IMR-90 (cell line): ENCODE results near the gene ARHGAP15. TPM values are rescaled to one million over a fixed set of nuclear protein-coding genes. Genes with fewer than 3 reads are reported as not detected.

Experiments
- ATAC-seq: fragments of 200-7000 bp; cut with Tn5 transposase; 2 replicates; pipeline ENCODE4 v1.9.1; 2020; ENCODE audit warnings: low read depth, mild to moderate bottlenecking, moderate library complexity
- BruUV-seq: library from RNA; stranded (reverse); fragments of 400-500 nt; replicated peaks from 2 replicates; lab custom pipeline; 2021; lab: Mats Ljungman, UMichigan
- CTCF ChIA-PET: fragments of 300-600 bp; formaldehyde crosslinking; extraction: SDS; loops from one replicate; lab custom pipeline; 2021; ENCODE audit warnings: antibody characterized with exemption; lab: Yijun Ruan, JAX
- POLR2A ChIA-PET: fragments of 300-600 bp; sonication (Branson Sonifier 250); formaldehyde crosslinking; loops from one replicate; lab custom pipeline; 2022; ENCODE audit warnings: antibody characterized with exemption; ENCODE audit not compliant: unreplicated experiment; lab: Charles Lee
- DNase-seq: peaks from one replicate; pipeline ENCODE4 v3.0.0; 2013
- H2AFZ ChIP-seq: replicated peaks from 2 replicates; pipeline ENCODE3; 2013; ENCODE audit warnings: low read length, mild to moderate bottlenecking; ENCODE audit not compliant: poor library complexity
- H2AK5ac ChIP-seq: 2 replicates; pipeline ENCODE4 v1.6.1; 2013; ENCODE audit warnings: low read depth, low read length, inconsistent platforms
- H2AK9ac ChIP-seq: replicated peaks from 2 replicates; pipeline ENCODE3; 2013; ENCODE audit warnings: mild to moderate bottlenecking, low read depth, low read length, moderate library complexity; ENCODE audit not compliant: poor library complexity
- H2BK120ac ChIP-seq: 2 replicates; pipeline ENCODE4 v1.6.1; 2013; ENCODE audit warnings: low read depth, low read length, inconsistent platforms
- H2BK15ac ChIP-seq: 3 replicates; pipeline ENCODE4 v1.6.1; 2013; ENCODE audit warnings: low read depth, low read length, inconsistent platforms
- H2BK20ac ChIP-seq: 2 replicates; pipeline ENCODE4 v1.6.1; 2013; ENCODE audit warnings: low read depth, mild to moderate bottlenecking, inconsistent platforms, low read length, moderate library complexity
- H2BK5ac ChIP-seq: 2 replicates; pipeline ENCODE4 v1.6.1; 2013; ENCODE audit warnings: mild to moderate bottlenecking, low read depth, low read length, inconsistent platforms; ENCODE audit not compliant: poor library complexity, severe bottlenecking
- H3K14ac ChIP-seq: replicated peaks from 2 replicates; pipeline ENCODE4 v1.6.1; 2013; ENCODE audit warnings: low read depth, low read length, inconsistent platforms
- H3K18ac ChIP-seq: 2 replicates; pipeline ENCODE4 v1.6.1; 2013; ENCODE audit warnings: low read depth, low read length, control low read depth
- H3K23ac ChIP-seq: 2 replicates; pipeline ENCODE4 v1.6.1; 2013; ENCODE audit warnings: low read depth, low read length, inconsistent platforms
- H3K27ac ChIP-seq: 2 replicates; pipeline ENCODE4 v1.5.1; 2013; ENCODE audit warnings: mild to moderate bottlenecking, control low read depth, low read length; ENCODE audit not compliant: insufficient read depth
- H3K27me3 ChIP-seq: 2 replicates; pipeline ENCODE4 v1.6.1; 2013; ENCODE audit warnings: low read length; ENCODE audit not compliant: control insufficient read depth, insufficient read depth
- H3K36me3 ChIP-seq: 2 replicates; pipeline ENCODE4 v1.6.1; 2013; ENCODE audit warnings: low read length, mixed read lengths; ENCODE audit not compliant: control insufficient read depth, insufficient read depth
- H3K4ac ChIP-seq: 2 replicates; pipeline ENCODE4 v1.6.1; 2013; ENCODE audit warnings: low read depth, low read length, inconsistent platforms
- H3K4me1 ChIP-seq: 2 replicates; pipeline ENCODE4 v1.6.1; 2013; ENCODE audit warnings: low read length, mixed read lengths; ENCODE audit not compliant: control insufficient read depth, insufficient read depth
- H3K4me2 ChIP-seq: 2 replicates; pipeline ENCODE4 v1.6.1; 2013; ENCODE audit warnings: low read depth, mild to moderate bottlenecking, control low read depth, low read length, moderate library complexity
- H3K4me3 ChIP-seq: 2 replicates; pipeline ENCODE4 v1.5.1; 2013; ENCODE audit warnings: low read depth, mild to moderate bottlenecking, control low read depth, low read length, moderate library complexity; ENCODE audit not compliant: insufficient read depth
- H3K56ac ChIP-seq: 2 replicates; pipeline ENCODE4 v1.6.1; 2013; ENCODE audit warnings: low read length, inconsistent platforms; ENCODE audit not compliant: insufficient read depth; ENCODE audit errors: extremely low read depth
- H3K79me1 ChIP-seq, 2 experiments: 2 replicates each; pipeline ENCODE4 v1.6.1; 2013; ENCODE audit warnings: low read length in 2 of 2, inconsistent platforms in 1 of 2, low read depth in 1 of 2
- H3K9ac ChIP-seq: 2 replicates; pipeline ENCODE4 v1.6.1; 2013; ENCODE audit warnings: low read depth, low read length, control low read depth
- H3K9me1 ChIP-seq: 2 replicates; pipeline ENCODE4 v1.6.1; 2013; ENCODE audit warnings: low read length, inconsistent platforms; ENCODE audit not compliant: insufficient read depth
- H3K9me3 ChIP-seq: 2 replicates; pipeline ENCODE4 v1.6.1; 2013; ENCODE audit warnings: low read length; ENCODE audit not compliant: control insufficient read depth, insufficient read depth
- H4K20me1 ChIP-seq: 2 replicates; pipeline ENCODE4 v1.6.1; 2013; ENCODE audit warnings: low read length, inconsistent platforms; ENCODE audit not compliant: insufficient read depth
- H4K5ac ChIP-seq: 2 replicates; pipeline ENCODE4 v1.6.1; 2013; ENCODE audit warnings: mild to moderate bottlenecking, low read depth, low read length, control low read depth
- H4K8ac ChIP-seq, 2 experiments: 2 replicates each; pipeline ENCODE4 v1.6.1; 2013; ENCODE audit warnings: low read depth in 2 of 2, low read length in 2 of 2, control low read depth in 1 of 2, inconsistent platforms in 1 of 2
- H4K91ac ChIP-seq: 2 replicates; pipeline ENCODE4 v1.6.1; 2013; ENCODE audit warnings: low read depth, low read length, inconsistent platforms; ENCODE audit not compliant: insufficient read depth
- BHLHE40 ChIP-seq: fragments of 150-350 bp; IDR thresholded peaks from 2 replicates; pipeline ENCODE4 v1.6.1; 2016; ENCODE audit warnings: mild to moderate bottlenecking, low read depth, low read length
- CEBPB ChIP-seq: IDR thresholded peaks from 2 replicates; pipeline ENCODE4 v1.6.1; 2012; ENCODE audit warnings: low read depth, low read length, improper control_type of control experiment
- CHD1 ChIP-seq: IDR thresholded peaks from 2 replicates; pipeline ENCODE4 v1.6.1; 2012; ENCODE audit warnings: low read depth, low read length, improper control_type of control experiment
- FOS ChIP-seq: fragments of 150-350 bp; IDR thresholded peaks from 2 replicates; pipeline ENCODE4 v1.6.1; 2016; ENCODE audit warnings: low read depth, low read length
- MAFK ChIP-seq: IDR thresholded peaks from 2 replicates; pipeline ENCODE4 v1.6.1; 2012; ENCODE audit warnings: low read depth, low read length, improper control_type of control experiment
- MAZ ChIP-seq: IDR thresholded peaks from 2 replicates; pipeline ENCODE4 v1.6.1; 2012; ENCODE audit warnings: low read depth, mild to moderate bottlenecking, low read length, improper control_type of control experiment, moderate library complexity, borderline replicate concordance
- MXI1 ChIP-seq: IDR thresholded peaks from 2 replicates; pipeline ENCODE4 v1.6.1; 2012; ENCODE audit warnings: low read depth, mild to moderate bottlenecking, low read length, moderate library complexity, borderline replicate concordance
- NFE2L2 ChIP-seq: fragments of 150-350 bp; IDR thresholded peaks from 2 replicates; pipeline ENCODE4 v1.6.1; 2016; ENCODE audit warnings: low read depth, mild to moderate bottlenecking, low read length
- POLR2A ChIP-seq: IDR thresholded peaks from 2 replicates; pipeline ENCODE4 v1.6.1; 2012; ENCODE audit warnings: mild to moderate bottlenecking, low read depth, low read length
- RAD21 ChIP-seq: IDR thresholded peaks from 2 replicates; pipeline ENCODE4 v1.6.1; 2012; ENCODE audit warnings: low read length, improper control_type of control experiment
- RCOR1 ChIP-seq: IDR thresholded peaks from 2 replicates; pipeline ENCODE4 v1.6.1; 2012; ENCODE audit warnings: mild to moderate bottlenecking, low read length, improper control_type of control experiment; ENCODE audit not compliant: insufficient replicate concordance
- RFX5 ChIP-seq: IDR thresholded peaks from 2 replicates; pipeline ENCODE4 v1.8.0; 2012; ENCODE audit warnings: low read depth, mild to moderate bottlenecking, low read length, moderate library complexity
- SMC3 ChIP-seq: fragments of 150-350 bp; IDR thresholded peaks from 2 replicates; pipeline ENCODE4 v1.6.1; 2016; ENCODE audit warnings: low read depth, mild to moderate bottlenecking, antibody characterized with exemption, low read length, moderate library complexity
- dilution Hi-C: fragments of 300-500 bp; cut with HindIII; formaldehyde crosslinking; loops from one replicate; pipeline ENCODE4 v1.14.3; 2018; ENCODE audit warnings: low sequenced_read_pairs; ENCODE audit not compliant: unreplicated experiment
- in situ Hi-C: fragments of 300-500 bp; cut with MboI; formaldehyde crosslinking; loops from 3 replicates; pipeline ENCODE4 v1.14.3; 2019; ENCODE audit warnings: low sequenced_read_pairs, inconsistent platforms, mixed read lengths
- intact Hi-C: fragments of 100-400 bp; cut with micrococcal nuclease; formaldehyde crosslinking; loops from 2 replicates; pipeline ENCODE4 v1.10.0; 2022
- polyA plus RNA-seq, 3 experiments: library from polyadenylated mRNA; depleted of rRNA; stranded (reverse); fragments of >200 nt; gene quantifications; 2 replicates each; pipeline ENCODE4 v1.2.3, GENCODE V29; 2012; ENCODE audit warnings: low replicate concordance in 1 of 3
- total RNA-seq: library from RNA; depleted of rRNA; stranded (reverse); fragments of >200 nt; gene quantifications from 2 replicates; pipeline ENCODE4 v1.2.3, GENCODE V29; 2012
- TF ChIP-seq, protein P1 (sequence below): conservative IDR thresholded peaks from 2 replicates; pipeline ENCODE4 v1.5.1; 2012; ENCODE audit warnings: mild to moderate bottlenecking, low read depth, low read length, improper control_type of control experiment
- TF ChIP-seq, protein P2 (sequence below): fragments of 150-350 bp; IDR thresholded peaks from 2 replicates; pipeline ENCODE4 v1.6.1; 2017; ENCODE audit warnings: mild to moderate bottlenecking, antibody characterized with exemption, low read length, low read depth
- TF ChIP-seq, protein P3 (sequence below): fragments of 150-350 bp; IDR thresholded peaks from 2 replicates; pipeline ENCODE4 v1.6.1; 2016; ENCODE audit warnings: low read depth, mild to moderate bottlenecking, low read length, moderate library complexity, borderline replicate concordance

ARHGAP15 gene
- total and polyA plus RNA-seq, 2 of the 4 experiments (the other 2 are of a cell fraction), result not detected

DNA sequence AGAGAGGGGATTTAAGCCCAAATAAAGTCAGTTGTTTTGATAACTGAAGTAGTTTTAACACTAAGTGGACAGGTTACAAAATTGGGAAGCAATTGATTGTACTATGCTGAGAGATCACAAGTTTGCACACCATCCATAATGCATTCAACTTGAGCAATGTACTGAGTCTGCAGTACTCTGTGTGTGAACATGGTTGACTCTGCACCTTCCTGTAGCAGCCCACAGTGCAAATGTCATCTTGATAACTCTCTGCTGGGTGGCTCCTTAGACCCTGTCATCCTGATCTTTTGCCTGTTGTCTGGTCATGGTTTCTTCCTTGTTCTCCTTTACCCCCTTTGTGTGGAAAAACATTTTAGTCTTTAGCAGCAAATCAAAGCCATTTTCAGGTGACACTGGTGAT lies 168.0 kb downstream of the ARHGAP15 start:
- Histone ChIP-seq H2AK5ac (no peak overlapping the region), H4K20me1 (no peaks in the 10 kb centered on the region), H3K4me2 (no peak overlapping the region), H4K5ac (no peak overlapping the region), H3K18ac (no peak overlapping the region), H3K9me3 (no peaks in the 10 kb centered on the region), H3K4me3 (no peak overlapping the region), H2AK9ac (no peak overlapping the region), H2BK5ac (no peak overlapping the region), H3K23ac (no peak overlapping the region), H3K79me1 (no peaks in the 10 kb centered on the region), H3K9ac (no peak overlapping the region), H2BK15ac (no peak overlapping the region), H3K27me3 (no peaks in the 10 kb centered on the region), H3K4ac (no peak overlapping the region), H3K14ac (no peak overlapping the region), H2BK120ac (no peak overlapping the region), H3K27ac (no peak overlapping the region), H2BK20ac (no peak overlapping the region), H4K91ac (no peak overlapping the region), H3K36me3 (no peaks in the 10 kb centered on the region), H3K9me1 (peaks cover 2% of the 10 kb centered on the region; the same call in 1 of the 2 replicates), H3K4me1 (peaks cover 2% of the 10 kb centered on the region; the same call in 1 of the 2 replicates), H2AFZ (no peak overlapping the region), H3K56ac (no peak overlapping the region), H4K8ac (no peak overlapping the region)
- intact Hi-C loops (no loop called here), in situ Hi-C loops (no loop called here), dilution Hi-C loops (no loop called here)
- DNase-seq (no peak), ATAC-seq (no peak)
- no TSS peak for BruUV-seq
- TF ChIP-seq CEBPB, result no peak
- no peak for TF ChIP-seq CHD1
- TF ChIP-seq MAFK, result no peak
- TF ChIP-seq POLR2A, result no peak
- TF ChIP-seq MAZ, result no peak
- TF ChIP-seq, protein P1, sequence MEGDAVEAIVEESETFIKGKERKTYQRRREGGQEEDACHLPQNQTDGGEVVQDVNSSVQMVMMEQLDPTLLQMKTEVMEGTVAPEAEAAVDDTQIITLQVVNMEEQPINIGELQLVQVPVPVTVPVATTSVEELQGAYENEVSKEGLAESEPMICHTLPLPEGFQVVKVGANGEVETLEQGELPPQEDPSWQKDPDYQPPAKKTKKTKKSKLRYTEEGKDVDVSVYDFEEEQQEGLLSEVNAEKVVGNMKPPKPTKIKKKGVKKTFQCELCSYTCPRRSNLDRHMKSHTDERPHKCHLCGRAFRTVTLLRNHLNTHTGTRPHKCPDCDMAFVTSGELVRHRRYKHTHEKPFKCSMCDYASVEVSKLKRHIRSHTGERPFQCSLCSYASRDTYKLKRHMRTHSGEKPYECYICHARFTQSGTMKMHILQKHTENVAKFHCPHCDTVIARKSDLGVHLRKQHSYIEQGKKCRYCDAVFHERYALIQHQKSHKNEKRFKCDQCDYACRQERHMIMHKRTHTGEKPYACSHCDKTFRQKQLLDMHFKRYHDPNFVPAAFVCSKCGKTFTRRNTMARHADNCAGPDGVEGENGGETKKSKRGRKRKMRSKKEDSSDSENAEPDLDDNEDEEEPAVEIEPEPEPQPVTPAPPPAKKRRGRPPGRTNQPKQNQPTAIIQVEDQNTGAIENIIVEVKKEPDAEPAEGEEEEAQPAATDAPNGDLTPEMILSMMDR, result no peak
- TF ChIP-seq RAD21, result no peak
- TF ChIP-seq NFE2L2, result no peak
- TF ChIP-seq, protein P2, sequence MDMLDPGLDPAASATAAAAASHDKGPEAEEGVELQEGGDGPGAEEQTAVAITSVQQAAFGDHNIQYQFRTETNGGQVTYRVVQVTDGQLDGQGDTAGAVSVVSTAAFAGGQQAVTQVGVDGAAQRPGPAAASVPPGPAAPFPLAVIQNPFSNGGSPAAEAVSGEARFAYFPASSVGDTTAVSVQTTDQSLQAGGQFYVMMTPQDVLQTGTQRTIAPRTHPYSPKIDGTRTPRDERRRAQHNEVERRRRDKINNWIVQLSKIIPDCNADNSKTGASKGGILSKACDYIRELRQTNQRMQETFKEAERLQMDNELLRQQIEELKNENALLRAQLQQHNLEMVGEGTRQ, result no peak
- TF ChIP-seq FOS, result no peak
- TF ChIP-seq, protein P3, sequence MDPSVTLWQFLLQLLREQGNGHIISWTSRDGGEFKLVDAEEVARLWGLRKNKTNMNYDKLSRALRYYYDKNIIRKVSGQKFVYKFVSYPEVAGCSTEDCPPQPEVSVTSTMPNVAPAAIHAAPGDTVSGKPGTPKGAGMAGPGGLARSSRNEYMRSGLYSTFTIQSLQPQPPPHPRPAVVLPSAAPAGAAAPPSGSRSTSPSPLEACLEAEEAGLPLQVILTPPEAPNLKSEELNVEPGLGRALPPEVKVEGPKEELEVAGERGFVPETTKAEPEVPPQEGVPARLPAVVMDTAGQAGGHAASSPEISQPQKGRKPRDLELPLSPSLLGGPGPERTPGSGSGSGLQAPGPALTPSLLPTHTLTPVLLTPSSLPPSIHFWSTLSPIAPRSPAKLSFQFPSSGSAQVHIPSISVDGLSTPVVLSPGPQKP, result no peak
- TF ChIP-seq BHLHE40, result no peak
- TF ChIP-seq RCOR1, result no peak
- no peak for TF ChIP-seq MXI1
- no peak for TF ChIP-seq RFX5
- no peak for TF ChIP-seq SMC3
- POLR2A ChIA-PET, result no interaction called here
- CTCF ChIA-PET, result no interaction called here
